Panc1 (cell line): ENCODE measurements around the gene GCC2. TPM values are rescaled to one million over a fixed set of nuclear protein-coding genes. Genes with fewer than 3 reads are reported as not detected.

Experiments
- ATAC-seq: fragments of 200-7000 bp; cut with Tn5 transposase; 2 replicates; pipeline ENCODE4 v1.9.1; 2020; ENCODE audit warnings: mild to moderate bottlenecking, moderate library complexity
- BruUV-seq: library from RNA; stranded (reverse); fragments of 400-500 nt; replicated peaks from 2 replicates; lab custom pipeline; 2021; lab: Mats Ljungman, UMichigan
- CTCF ChIA-PET: fragments of 300-600 bp; sonication (Branson Sonifier 250); formaldehyde crosslinking; loops from one replicate; lab custom pipeline; 2022; ENCODE audit warnings: antibody characterized with exemption; lab: Charles Lee
- POLR2A ChIA-PET: fragments of 300-600 bp; sonication (Branson Sonifier 250); formaldehyde crosslinking; loops from one replicate; lab custom pipeline; 2022; ENCODE audit warnings: antibody characterized with exemption; lab: Charles Lee
- DNase-seq: peaks from one replicate; pipeline ENCODE4 v3.0.0-alpha.2; 2010; ENCODE audit warnings: low read depth, low spot score
- H3K27ac ChIP-seq: 2 replicates; pipeline ENCODE4 v1.5.1; 2011; ENCODE audit warnings: mild to moderate bottlenecking, low read length, inconsistent platforms
- H3K27me3 ChIP-seq: fragments of 200-500 bp; sonication (Bioruptor generic); 2 replicates; pipeline ENCODE4 v1.6.0; 2014; ENCODE audit warnings: low read length, inconsistent platforms; ENCODE audit not compliant: control insufficient read depth, insufficient read depth
- H3K36me3 ChIP-seq: fragments of 200-500 bp; sonication (Bioruptor generic); 2 replicates; pipeline ENCODE4 v1.5.1; 2014; ENCODE audit warnings: inconsistent platforms, mild to moderate bottlenecking, low read length, moderate library complexity; ENCODE audit not compliant: control insufficient read depth, insufficient read depth
- H3K4me1 ChIP-seq: 2 replicates; pipeline ENCODE4 v1.5.1; 2011; ENCODE audit warnings: inconsistent platforms, mild to moderate bottlenecking, low read length, moderate library complexity; ENCODE audit not compliant: control insufficient read depth, insufficient read depth
- H3K4me3 ChIP-seq, 2 experiments: 2 replicates each; pipeline ENCODE4 v1.5.1; 2011 to 2012; ENCODE audit warnings: low read depth in 2 of 2, low read length in 2 of 2, mild to moderate bottlenecking in 2 of 2, inconsistent platforms in 1 of 2, moderate library complexity in 1 of 2
- H3K9me3 ChIP-seq: fragments of 200-500 bp; sonication (Bioruptor generic); 2 replicates; pipeline ENCODE4 v1.5.1; 2014; ENCODE audit warnings: low read depth, mild to moderate bottlenecking, inconsistent platforms, low read length, moderate library complexity; ENCODE audit not compliant: control insufficient read depth, insufficient read depth
- POLR2AphosphoS5 ChIP-seq: IDR thresholded peaks from 2 replicates; pipeline ENCODE4 v1.6.1; 2012; ENCODE audit warnings: mild to moderate bottlenecking, low read depth, low read length, moderate library complexity
- SIN3A ChIP-seq: IDR thresholded peaks from 2 replicates; pipeline ENCODE4 v1.6.1; 2012; ENCODE audit warnings: low read depth, mild to moderate bottlenecking, low read length, moderate library complexity, borderline replicate concordance; ENCODE audit not compliant: insufficient read depth
- TCF7L2 ChIP-seq: IDR thresholded peaks from 2 replicates; pipeline ENCODE4 v1.6.1; 2011; ENCODE audit warnings: mild to moderate bottlenecking, low read depth, low read length, inconsistent platforms
- in situ Hi-C: cut with HindIII; loops from 2 replicates; pipeline ENCODE4 v1.10.0; 2016; ENCODE audit warnings: low sequenced_read_pairs, low pct_unique_long_range_greater_than_20kb
- intact Hi-C: fragments of 100-400 bp; cut with micrococcal nuclease; formaldehyde crosslinking; loops from one replicate; pipeline ENCODE4 v1.10.0; 2022; ENCODE audit not compliant: unreplicated experiment
- total RNA-seq: library from RNA; stranded (reverse); gene quantifications from one replicate; pipeline ENCODE4 v1.2.1, GENCODE V29; 2021; ENCODE audit not compliant: unreplicated experiment
- TF ChIP-seq, protein P1 (sequence below), 2 experiments: IDR thresholded peaks; 2 replicates each; pipeline ENCODE4 v1.6.1; 2011 to 2012; ENCODE audit warnings: low read depth in 2 of 2, control low read depth in 1 of 2, low read length in 1 of 2, mild to moderate bottlenecking in 1 of 2, moderate library complexity in 1 of 2; ENCODE audit not compliant: insufficient read depth in 1 of 2
- TF ChIP-seq, protein P2 (sequence below): fragments of 450-650 bp; IDR thresholded peaks from 2 replicates; pipeline ENCODE4 v1.5.1; 2017; ENCODE audit warnings: mild to moderate bottlenecking

GCC2 gene
- total RNA-seq, 1 experiment from 2014 or later = 23.4 TPM

DNA sequence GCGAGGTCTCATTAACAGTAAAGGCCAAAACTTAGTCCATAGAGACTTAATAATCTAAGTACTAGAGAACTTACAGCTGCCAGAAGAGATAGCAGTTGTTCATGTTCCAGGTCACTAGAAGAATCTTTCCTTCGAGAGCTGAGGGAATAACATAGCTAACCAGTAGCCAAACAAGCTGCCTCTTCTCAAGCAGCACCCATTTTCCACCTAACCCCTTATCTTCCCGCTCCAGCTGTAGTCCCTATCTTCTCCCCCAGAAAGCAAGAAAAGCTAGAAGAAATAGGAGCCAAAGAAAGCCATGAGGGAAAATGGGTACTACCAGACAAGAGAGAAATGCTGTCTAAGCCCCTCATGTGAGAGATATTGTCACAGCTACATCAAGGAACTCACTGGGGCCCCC, 47.2 kb upstream of the GCC2 start:
- Histone ChIP-seq H3K4me3 (no peak overlapping the region), H3K36me3 (no peaks in the 10 kb centered on the region), H3K4me1 (no peaks in the 10 kb centered on the region), H3K27ac (no peak overlapping the region), H3K27me3 (no peaks in the 10 kb centered on the region), H3K9me3 (peaks cover 8% of the 10 kb centered on the region; the same call in 1 of the 2 replicates)
- in situ Hi-C loops = no loop called here
- CTCF ChIA-PET = no interaction called here
- BruUV-seq = no TSS peak
- intact Hi-C loops = no loop called here
- no peak for DNase-seq
- TF ChIP-seq SIN3A (no peak), TCF7L2 (no peak), POLR2AphosphoS5 (no peak)
- TF ChIP-seq, protein P1, sequence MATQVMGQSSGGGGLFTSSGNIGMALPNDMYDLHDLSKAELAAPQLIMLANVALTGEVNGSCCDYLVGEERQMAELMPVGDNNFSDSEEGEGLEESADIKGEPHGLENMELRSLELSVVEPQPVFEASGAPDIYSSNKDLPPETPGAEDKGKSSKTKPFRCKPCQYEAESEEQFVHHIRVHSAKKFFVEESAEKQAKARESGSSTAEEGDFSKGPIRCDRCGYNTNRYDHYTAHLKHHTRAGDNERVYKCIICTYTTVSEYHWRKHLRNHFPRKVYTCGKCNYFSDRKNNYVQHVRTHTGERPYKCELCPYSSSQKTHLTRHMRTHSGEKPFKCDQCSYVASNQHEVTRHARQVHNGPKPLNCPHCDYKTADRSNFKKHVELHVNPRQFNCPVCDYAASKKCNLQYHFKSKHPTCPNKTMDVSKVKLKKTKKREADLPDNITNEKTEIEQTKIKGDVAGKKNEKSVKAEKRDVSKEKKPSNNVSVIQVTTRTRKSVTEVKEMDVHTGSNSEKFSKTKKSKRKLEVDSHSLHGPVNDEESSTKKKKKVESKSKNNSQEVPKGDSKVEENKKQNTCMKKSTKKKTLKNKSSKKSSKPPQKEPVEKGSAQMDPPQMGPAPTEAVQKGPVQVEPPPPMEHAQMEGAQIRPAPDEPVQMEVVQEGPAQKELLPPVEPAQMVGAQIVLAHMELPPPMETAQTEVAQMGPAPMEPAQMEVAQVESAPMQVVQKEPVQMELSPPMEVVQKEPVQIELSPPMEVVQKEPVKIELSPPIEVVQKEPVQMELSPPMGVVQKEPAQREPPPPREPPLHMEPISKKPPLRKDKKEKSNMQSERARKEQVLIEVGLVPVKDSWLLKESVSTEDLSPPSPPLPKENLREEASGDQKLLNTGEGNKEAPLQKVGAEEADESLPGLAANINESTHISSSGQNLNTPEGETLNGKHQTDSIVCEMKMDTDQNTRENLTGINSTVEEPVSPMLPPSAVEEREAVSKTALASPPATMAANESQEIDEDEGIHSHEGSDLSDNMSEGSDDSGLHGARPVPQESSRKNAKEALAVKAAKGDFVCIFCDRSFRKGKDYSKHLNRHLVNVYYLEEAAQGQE (IDR thresholded peaks at IDR 0.05; ENCODE audit: insufficient read depth in 1 of 2, low read depth in 2 of 2, low read length in 1 of 2) = no peak
- TF ChIP-seq, protein P2, sequence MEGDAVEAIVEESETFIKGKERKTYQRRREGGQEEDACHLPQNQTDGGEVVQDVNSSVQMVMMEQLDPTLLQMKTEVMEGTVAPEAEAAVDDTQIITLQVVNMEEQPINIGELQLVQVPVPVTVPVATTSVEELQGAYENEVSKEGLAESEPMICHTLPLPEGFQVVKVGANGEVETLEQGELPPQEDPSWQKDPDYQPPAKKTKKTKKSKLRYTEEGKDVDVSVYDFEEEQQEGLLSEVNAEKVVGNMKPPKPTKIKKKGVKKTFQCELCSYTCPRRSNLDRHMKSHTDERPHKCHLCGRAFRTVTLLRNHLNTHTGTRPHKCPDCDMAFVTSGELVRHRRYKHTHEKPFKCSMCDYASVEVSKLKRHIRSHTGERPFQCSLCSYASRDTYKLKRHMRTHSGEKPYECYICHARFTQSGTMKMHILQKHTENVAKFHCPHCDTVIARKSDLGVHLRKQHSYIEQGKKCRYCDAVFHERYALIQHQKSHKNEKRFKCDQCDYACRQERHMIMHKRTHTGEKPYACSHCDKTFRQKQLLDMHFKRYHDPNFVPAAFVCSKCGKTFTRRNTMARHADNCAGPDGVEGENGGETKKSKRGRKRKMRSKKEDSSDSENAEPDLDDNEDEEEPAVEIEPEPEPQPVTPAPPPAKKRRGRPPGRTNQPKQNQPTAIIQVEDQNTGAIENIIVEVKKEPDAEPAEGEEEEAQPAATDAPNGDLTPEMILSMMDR = no peak
- no peak for ATAC-seq
- POLR2A ChIA-PET = no interaction called here

DNA sequence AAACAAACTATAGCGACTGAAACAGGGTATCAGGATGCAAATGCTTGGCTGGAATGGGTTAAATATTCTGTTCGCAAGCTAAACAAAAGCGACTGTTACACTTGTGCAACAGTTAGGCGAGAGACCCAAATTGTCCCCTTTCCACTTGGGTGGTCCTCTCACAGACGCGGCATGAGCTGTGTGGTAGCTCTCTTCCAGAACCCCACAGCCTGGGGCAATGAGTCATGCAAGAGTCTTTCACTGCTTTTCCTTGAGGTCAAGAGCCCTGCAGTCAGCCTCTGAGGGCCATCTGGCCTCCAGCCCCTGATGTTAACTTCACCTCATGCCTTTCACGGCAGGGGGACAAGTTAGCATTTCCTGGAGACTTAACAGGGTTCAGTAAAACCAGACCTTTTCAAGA, 45.5 kb upstream of the GCC2 start:
- intact Hi-C loops (no loop called here), in situ Hi-C loops (no loop called here)
- POLR2A ChIA-PET = interaction anchor here (0.6 kb wide), 1 partner anchor 205 kb away, joined by 5 read pairs; no protein-coding TSS in a partner anchor
- Histone ChIP-seq H3K36me3 (no peaks in the 10 kb centered on the region), H3K27ac (no peak overlapping the region), H3K4me3 (no peak overlapping the region), H3K9me3 (peaks cover 8% of the 10 kb centered on the region; the same call in 1 of the 2 replicates), H3K27me3 (no peaks in the 10 kb centered on the region), H3K4me1 (no peaks in the 10 kb centered on the region)
- TF ChIP-seq TCF7L2 (no peak), POLR2AphosphoS5 (no peak), SIN3A (no peak)
- TF ChIP-seq, protein P2 = no peak
- TF ChIP-seq, protein P1 (IDR thresholded peaks at IDR 0.05; ENCODE audit: insufficient read depth in 1 of 2, low read depth in 2 of 2, low read length in 1 of 2) = no peak
- no peak for ATAC-seq
- CTCF ChIA-PET = no interaction called here
- DNase-seq = no peak
- BruUV-seq = no TSS peak
